HepG2 (cell line): ENCODE measurements around the gene TBC1D20. TPM values are rescaled to one million over a fixed set of nuclear protein-coding genes. Genes with fewer than 3 reads are reported as not detected.

Experiments used
- ATAC-seq: fragments of 200-7000 bp; cut with Tn5 transposase; 3 replicates; pipeline ENCODE4 v1.9.1; 2020; ENCODE audit warnings: mild to moderate bottlenecking, moderate library complexity
- BruUV-seq: library from RNA; stranded (reverse); fragments of 400-500 nt; replicated peaks from 2 replicates; lab custom pipeline; 2021; lab: Mats Ljungman, UMichigan
- CTCF ChIA-PET: fragments of 300-600 bp; formaldehyde crosslinking; extraction: SDS; loops from one replicate; lab custom pipeline; 2021; ENCODE audit warnings: low total read pairs, inconsistent platforms, low intra/inter-chr PET ratio; lab: Yijun Ruan, JAX
- POLR2A ChIA-PET: fragments of 350-600 bp; sonication (Branson Sonifier 250); formaldehyde crosslinking; loops from one replicate; lab custom pipeline; 2020; ENCODE audit warnings: antibody characterized with exemption, inconsistent platforms; lab: Yijun Ruan, JAX
- DNase-seq: peaks from one replicate; pipeline ENCODE4 v3.0.0-alpha.2; 2015; ENCODE audit warnings: low spot score
- FAIRE-seq: peaks from 3 replicates; lab custom pipeline; 2011; peaks lifted over from hg19 to GRCh38; lab: Jason Lieb, UNC
- H2AFZ ChIP-seq: one replicate; pipeline ENCODE4 v1.6.1; 2011; ENCODE audit warnings: low read length, inconsistent platforms
- H3K27ac ChIP-seq: fragments of 300-600 bp; 3 replicates; pipeline ENCODE4 v1.8.0; 2011; ENCODE audit warnings: mixed run types, mild to moderate bottlenecking, mixed read lengths, low read length, inconsistent platforms; ENCODE audit not compliant: insufficient read depth; ENCODE audit errors: extremely low read length
- H3K27me3 ChIP-seq, 2 experiments: fragments of 200-600 bp in 1 of 2; 2 replicates in 1 of 2; 3 replicates in 1 of 2; pipeline versions ENCODE4 v1.6.0 to v1.8.0; 2011; ENCODE audit warnings: low read length in 2 of 2, mild to moderate bottlenecking in 2 of 2, moderate library complexity in 2 of 2, inconsistent platforms in 1 of 2; ENCODE audit not compliant: insufficient read depth in 2 of 2, control insufficient read depth in 1 of 2
- H3K36me3 ChIP-seq, 2 experiments: fragments of 200-600 bp in 1 of 2; replicated peaks in 1 of 2; 2 replicates in 1 of 2; 3 replicates in 1 of 2; pipeline versions ENCODE4 v1.5.1 to v1.8.0; 2011; ENCODE audit warnings: low read length in 2 of 2, inconsistent platforms in 1 of 2; ENCODE audit not compliant: insufficient read depth in 2 of 2, control insufficient read depth in 1 of 2
- H3K4me1 ChIP-seq: 2 replicates; pipeline ENCODE4 v1.5.1; 2012; ENCODE audit warnings: low read length, inconsistent platforms; ENCODE audit not compliant: insufficient read depth
- H3K4me2 ChIP-seq: 2 replicates; pipeline ENCODE4 v1.6.0; 2011; ENCODE audit warnings: low read depth, low read length, inconsistent platforms
- H3K4me3 ChIP-seq, 3 experiments: fragments of 200-600 bp in 1 of 3; sonication (generic), shearing (Covaris generic) in 1 of 3; replicated peaks in 1 of 3; 2 replicates each; pipeline ENCODE4 v1.5.1; 2011 to 2016; ENCODE audit warnings: low read length in 3 of 3, inconsistent platforms in 2 of 3, low read depth in 2 of 3, mild to moderate bottlenecking in 2 of 3, control low read depth in 1 of 3, mixed read lengths in 1 of 3; ENCODE audit not compliant: insufficient read depth in 1 of 3
- H3K79me2 ChIP-seq: one replicate; pipeline ENCODE4 v1.6.1; 2011; ENCODE audit warnings: low read length, inconsistent platforms; ENCODE audit not compliant: insufficient read depth
- H3K9ac ChIP-seq: 2 replicates; pipeline ENCODE4 v1.6.0; 2011; ENCODE audit warnings: mild to moderate bottlenecking, low read depth, low read length, inconsistent platforms; ENCODE audit not compliant: insufficient read depth
- H3K9me3 ChIP-seq: 2 replicates; pipeline ENCODE4 v1.5.1; 2012; ENCODE audit warnings: mild to moderate bottlenecking, low read length
- H4K20me1 ChIP-seq: 2 replicates; pipeline ENCODE4 v1.6.0; 2011; ENCODE audit warnings: inconsistent platforms, mild to moderate bottlenecking, low read length, moderate library complexity; ENCODE audit not compliant: insufficient read depth
- AKNA ChIP-seq: sonication (generic); formaldehyde crosslinking; IDR thresholded peaks from 2 replicates; pipeline ENCODE4 v1.4.0; 2020; ENCODE audit warnings: missing genetic modification reagents, borderline replicate concordance
- ERF ChIP-seq: IDR thresholded peaks from 2 replicates; pipeline ENCODE4 v1.6.1; 2018; ENCODE audit warnings: missing biosample characterization, missing genetic modification reagents
- FOSL2 ChIP-seq: sonication (generic); formaldehyde crosslinking; IDR thresholded peaks from 2 replicates; pipeline ENCODE4 v1.4.0; 2020; ENCODE audit warnings: missing genetic modification reagents
- FOXP4 ChIP-seq: sonication (generic); formaldehyde crosslinking; IDR thresholded peaks from 2 replicates; pipeline ENCODE4 v1.4.0; 2020; ENCODE audit warnings: missing genetic modification reagents
- MLX ChIP-seq: IDR thresholded peaks from 2 replicates; pipeline ENCODE4 v1.6.1; 2016
- PAWR ChIP-seq: sonication (generic); formaldehyde crosslinking; IDR thresholded peaks from 2 replicates; pipeline ENCODE4 v1.4.0; 2020; ENCODE audit warnings: missing genetic modification reagents, mild to moderate bottlenecking, borderline replicate concordance
- SIX1 ChIP-seq: sonication (generic); formaldehyde crosslinking; IDR thresholded peaks from 2 replicates; pipeline ENCODE4 v1.4.0; 2020; ENCODE audit warnings: missing genetic modification reagents, borderline replicate concordance
- SYNCRIP ChIP-seq: fragments of 200-400 bp; formaldehyde crosslinking; IDR thresholded peaks from 2 replicates; pipeline ENCODE4 v1.6.1; 2018; ENCODE audit warnings: mild to moderate bottlenecking, low read depth, low read length; ENCODE audit not compliant: insufficient read depth
- TEF ChIP-seq: sonication (generic); formaldehyde crosslinking; IDR thresholded peaks from 2 replicates; pipeline ENCODE4 v1.5.0; 2020; ENCODE audit warnings: missing genetic modification reagents
- ZFP90 ChIP-seq: sonication (generic); formaldehyde crosslinking; IDR thresholded peaks from 2 replicates; pipeline ENCODE4 v1.8.0; 2022; ENCODE audit warnings: missing genetic modification reagents, mild to moderate bottlenecking, inconsistent platforms, borderline replicate concordance
- ZNF160 ChIP-seq: sonication (generic); formaldehyde crosslinking; IDR thresholded peaks from 2 replicates; pipeline ENCODE4 v1.8.0; 2022; ENCODE audit warnings: mild to moderate bottlenecking, inconsistent platforms, missing genetic modification reagents
- ZNF17 ChIP-seq: sonication (generic); formaldehyde crosslinking; IDR thresholded peaks from 2 replicates; pipeline ENCODE4 v1.5.0; 2020; ENCODE audit warnings: mild to moderate bottlenecking, missing genetic modification reagents
- ZNF678 ChIP-seq: sonication (generic); formaldehyde crosslinking; IDR thresholded peaks from 2 replicates; pipeline ENCODE4 v1.4.0; 2020; ENCODE audit warnings: mild to moderate bottlenecking, missing genetic modification reagents
- WGBS: methylation state at CpG from one replicate; pipeline ENCODE4 v1.1.6; 2017; ENCODE audit warnings: low lambda C conversion rate; 5-methylcytosine and 5-hydroxymethylcytosine counted together
- in situ Hi-C: cut with HindIII; loops from 2 replicates; pipeline ENCODE4 v1.10.0; 2017; ENCODE audit warnings: low pct_unique_long_range_greater_than_20kb; ENCODE audit not compliant: extremely low pct_ligation_motif_present
- intact Hi-C: fragments of 100-400 bp; cut with micrococcal nuclease; formaldehyde crosslinking; loops from one replicate; pipeline ENCODE4 v1.10.0; 2022; ENCODE audit not compliant: unreplicated experiment
- polyA plus RNA-seq, 8 experiments: library from polyadenylated mRNA; depleted of rRNA in 3 of 8; stranded (reverse) in 7 of 8; unstranded in 1 of 8; fragments of >200 nt; fragmentation: Illumina TruSeq in 4 of 8; extraction: Trizol in 4 of 8; gene quantifications; 2 replicates each; pipeline versions ENCODE4 v1.2.1 to v1.2.3, GENCODE V29; 2011 to 2016; ENCODE audit warnings: low read depth in 4 of 8, missing spikeins in 1 of 8, mixed read lengths in 1 of 8; ENCODE audit not compliant: insufficient read depth in 1 of 8
- total RNA-seq, 5 experiments: library from RNA; depleted of rRNA; stranded (reverse); fragments of >200 nt; fragmentation: Illumina TruSeq; extraction: Trizol; gene quantifications; 2 replicates each; pipeline ENCODE4 v1.2.3, GENCODE V29; 2016; ENCODE audit warnings: low read depth in 1 of 5

TBC1D20 gene
- total and polyA plus RNA-seq, 2 of the 13 experiments (the other 11 are each of a cell fraction or from before 2014, with no cell fraction given), result 36.6 to 47.1 TPM

GRCh38 chr20:401682-402495 is 60.4 kb downstream of the TBC1D20 start:
- in situ Hi-C loops (no loop called here), intact Hi-C loops (loop anchor here (2.0 kb wide), 1 partner anchor 31 kb away; no protein-coding TSS in a partner anchor)
- peak; percentile 100 for DNase-seq
- peak overlapping the region; percentile 70 for H3K4me2 ChIP-seq
- no peak overlapping the region for H2AFZ ChIP-seq
- POLR2A ChIA-PET, result interaction anchor here (0.7 to 29.0 kb wide), 12 partner anchors 8 to 244 kb away, joined by 3 to 1587 read pairs (median 5); partner anchors contain the start of genes CSNK2A1, NRSN2 and TRIB3
- FAIRE-seq, result peak; percentile 100
- H3K79me2 ChIP-seq, result peaks cover 6% of the 10 kb centered on the region
- H3K9me3 ChIP-seq, result no peaks in the 10 kb centered on the region
- H3K4me1 ChIP-seq, result peaks cover 97% of the 10 kb centered on the region
- CTCF ChIA-PET, result no interaction called here
- peaks cover 3 to 10% of the 10 kb centered on the region in 2 experiments for H3K36me3 ChIP-seq
- no peaks in the 10 kb centered on the region for H4K20me1 ChIP-seq
- H3K9ac ChIP-seq, result peak overlapping the region; percentile 91
- no TSS peak for BruUV-seq
- peak overlapping the region; percentile 99 for H3K27ac ChIP-seq
- ATAC-seq, result peak; percentile 75
- 4% methylated on average over 9 of the region's 9 CpGs for WGBS
- H3K4me3 ChIP-seq, result peak overlapping the region in 2 of 3 experiments; percentile 27 to 57; a peak in 2 of 6 replicates
- no peaks in the 10 kb centered on the region; a peak in 1 of 5 replicates for H3K27me3 ChIP-seq
- TF ChIP-seq MLX (CRISPR knock-in tag) (peak; percentile 88), ZFP90 (no peak; the same call in 1 of the 2 replicates), ZNF160 (no peak), SYNCRIP (no peak), SIX1 (0 out of 2 replicates have a peak, but pooled peaks have one; percentile 25), ERF (peak; percentile 84; the same call in 1 of the 2 replicates), PAWR (CRISPR knock-in tag) (peak; percentile 31; the same call in 1 of the 2 replicates), TEF (CRISPR knock-in tag) (no peak), FOSL2 (CRISPR knock-in tag) (peak; percentile 99), ZNF17 (CRISPR knock-in tag) (no peak), FOXP4 (CRISPR knock-in tag) (peak; percentile 84), AKNA (CRISPR knock-in tag) (no peak), ZNF678 (CRISPR knock-in tag) (peak; percentile 46; the same call in 1 of the 2 replicates)
